ENCODE measurements around the gene PDE4DIP. TPM values are rescaled to one million over a fixed set of nuclear protein-coding genes. Genes with fewer than 3 reads are reported as not detected.
A peak's percentile ranks its signal among the peaks of the same experiment; 100 is the strongest.
"Not testable (repeated sequence)": the region's sequence is repeated elsewhere in the genome, so short reads cannot be mapped to it uniquely, and the experiment has no call there.

PDE4DIP gene
- total RNA-seq, 2 experiments from 2014 or later, result 25.9 to 40.8 TPM

GRCh38 chr1:148918836-148919447 lies 74.7 kb downstream of the PDE4DIP start:
- DNase-seq; H3K27me3 Mint-ChIP-seq; H3K4me1 Mint-ChIP-seq; ATAC-seq; H3K36me3 Mint-ChIP-seq; CTCF ChIA-PET; H3K9me3 Mint-ChIP-seq (ENCODE audit: low read depth); H3K27ac Mint-ChIP-seq; H3K4me3 Mint-ChIP-seq: not testable (repeated sequence)

- CTCF ChIA-PET; H3K4me3 Mint-ChIP-seq; H3K9me3 Mint-ChIP-seq (ENCODE audit: low read depth); ATAC-seq; H3K36me3 Mint-ChIP-seq; DNase-seq; H3K27ac Mint-ChIP-seq; H3K4me1 Mint-ChIP-seq; H3K27me3 Mint-ChIP-seq: not testable (repeated sequence)
Observed at GRCh38 chr1:148921047-148921446, 76.8 kb downstream of the PDE4DIP start.

GRCh38 chr1:148923798-148924197 lies 79.6 kb downstream of the PDE4DIP start:
- H3K36me3 Mint-ChIP-seq; DNase-seq; ATAC-seq; H3K4me3 Mint-ChIP-seq; H3K27me3 Mint-ChIP-seq; H3K27ac Mint-ChIP-seq; H3K4me1 Mint-ChIP-seq; H3K9me3 Mint-ChIP-seq (ENCODE audit: low read depth); CTCF ChIA-PET: not testable (repeated sequence)

GRCh38 chr1:148927645-148928044 lies 83.4 kb downstream of the PDE4DIP start:
- H3K27me3 Mint-ChIP-seq; H3K9me3 Mint-ChIP-seq (ENCODE audit: low read depth); CTCF ChIA-PET; H3K4me1 Mint-ChIP-seq; H3K4me3 Mint-ChIP-seq; H3K27ac Mint-ChIP-seq; ATAC-seq; DNase-seq; H3K36me3 Mint-ChIP-seq: not testable (repeated sequence)

- CTCF ChIA-PET; H3K27me3 Mint-ChIP-seq; H3K9me3 Mint-ChIP-seq (ENCODE audit: low read depth); H3K4me3 Mint-ChIP-seq; H3K4me1 Mint-ChIP-seq; H3K27ac Mint-ChIP-seq; H3K36me3 Mint-ChIP-seq; DNase-seq; ATAC-seq: not testable (repeated sequence)
Observed at GRCh38 chr1:148929253-148929652, 85.0 kb downstream of the PDE4DIP start.

- H3K36me3 Mint-ChIP-seq; H3K4me3 Mint-ChIP-seq; ATAC-seq; H3K27me3 Mint-ChIP-seq; H3K4me1 Mint-ChIP-seq; DNase-seq; H3K9me3 Mint-ChIP-seq (ENCODE audit: low read depth); H3K27ac Mint-ChIP-seq; CTCF ChIA-PET: not testable (repeated sequence)
Observed at GRCh38 chr1:148935381-148936002, 91.3 kb downstream of the PDE4DIP start.

- H3K36me3 Mint-ChIP-seq; ATAC-seq; H3K4me1 Mint-ChIP-seq; H3K27me3 Mint-ChIP-seq; H3K9me3 Mint-ChIP-seq (ENCODE audit: low read depth); DNase-seq; CTCF ChIA-PET; H3K4me3 Mint-ChIP-seq; H3K27ac Mint-ChIP-seq: not testable (repeated sequence)
Observed at GRCh38 chr1:148942906-148943305, 98.7 kb downstream of the PDE4DIP start.

GRCh38 chr1:148945130-148945529 lies 100.9 kb downstream of the PDE4DIP start:
- CTCF ChIA-PET; H3K36me3 Mint-ChIP-seq; H3K9me3 Mint-ChIP-seq (ENCODE audit: low read depth); DNase-seq; H3K27me3 Mint-ChIP-seq; H3K4me1 Mint-ChIP-seq; H3K4me3 Mint-ChIP-seq; H3K27ac Mint-ChIP-seq; ATAC-seq: not testable (repeated sequence)

- DNase-seq; H3K27me3 Mint-ChIP-seq; H3K27ac Mint-ChIP-seq; H3K9me3 Mint-ChIP-seq (ENCODE audit: low read depth); H3K4me3 Mint-ChIP-seq; CTCF ChIA-PET; ATAC-seq; H3K36me3 Mint-ChIP-seq; H3K4me1 Mint-ChIP-seq: not testable (repeated sequence)
Observed at GRCh38 chr1:148948768-148949167, 104.5 kb downstream of the PDE4DIP start.

- peak overlapping the region; percentile 77 for H3K4me3 Mint-ChIP-seq
- H3K9me3 Mint-ChIP-seq (ENCODE audit: low read depth); CTCF ChIA-PET; H3K27me3 Mint-ChIP-seq; H3K36me3 Mint-ChIP-seq: not testable (repeated sequence)
- ATAC-seq (peak; percentile 90), DNase-seq (peak; percentile 88)
- peaks cover 14% of the 10 kb centered on the region for H3K4me1 Mint-ChIP-seq
- H3K27ac Mint-ChIP-seq, result peak overlapping the region; percentile 75
Observed at GRCh38 chr1:148951336-148952227, 107.4 kb downstream of the PDE4DIP start.

- H3K27me3 Mint-ChIP-seq; H3K36me3 Mint-ChIP-seq; H3K9me3 Mint-ChIP-seq (ENCODE audit: low read depth); H3K27ac Mint-ChIP-seq; CTCF ChIA-PET: not testable (repeated sequence)
- Mint-ChIP-seq H3K4me1 (peaks cover 14% of the 10 kb centered on the region), H3K4me3 (peak overlapping the region; percentile 78)
- ATAC-seq (peak; percentile 78), DNase-seq (peak; percentile 77)
Observed at GRCh38 chr1:148952253-148952937, 108.2 kb downstream of the PDE4DIP start.

GRCh38 chr1:148952938-148953616 lies 108.8 kb downstream of the PDE4DIP start:
- H3K27me3 Mint-ChIP-seq; H3K9me3 Mint-ChIP-seq (ENCODE audit: low read depth); CTCF ChIA-PET; H3K36me3 Mint-ChIP-seq; ATAC-seq: not testable (repeated sequence)
- DNase-seq, result peak; percentile 58
- H3K4me3 Mint-ChIP-seq, result peak overlapping the region; percentile 78
- peaks cover 14% of the 10 kb centered on the region for H3K4me1 Mint-ChIP-seq
- H3K27ac Mint-ChIP-seq, result peak overlapping the region; percentile 57

- peaks cover 15% of the 10 kb centered on the region for H3K4me1 Mint-ChIP-seq
- peak overlapping the region; percentile 17 for H3K4me3 Mint-ChIP-seq
- H3K9me3 Mint-ChIP-seq (ENCODE audit: low read depth); DNase-seq; H3K36me3 Mint-ChIP-seq; H3K27me3 Mint-ChIP-seq; H3K27ac Mint-ChIP-seq; ATAC-seq; CTCF ChIA-PET: not testable (repeated sequence)
Observed at GRCh38 chr1:148953730-148954129, 109.5 kb downstream of the PDE4DIP start.
